ENCODE measurements around the gene TOMM7. TPM values are rescaled to one million over a fixed set of nuclear protein-coding genes. Genes with fewer than 3 reads are reported as not detected.
A peak's percentile ranks its signal among the peaks of the same experiment; 100 is the strongest.

TOMM7 gene
- total RNA-seq, 1 donor from 2014 or later, result 324 TPM

- POLR2A ChIA-PET, result interaction anchor here (0.7 to 1.0 kb wide), 2 partner anchors 28 to 49 kb away, joined by 3 to 4 read pairs; no protein-coding TSS in a partner anchor
- Mint-ChIP-seq H3K4me1 (peaks cover 36% of the 10 kb centered on the region), H3K4me3 (peak overlapping the region; percentile 99), H3K27me3 (peaks cover 11% of the 10 kb centered on the region), H3K36me3 (ENCODE audit: low read depth) (peaks cover 20% of the 10 kb centered on the region), H3K9me3 (no peaks in the 10 kb centered on the region), H3K27ac (peak overlapping the region; percentile 91)
- CTCF ChIA-PET, result interaction anchor here (2.6 to 3.0 kb wide), 2 partner anchors 40 to 232 kb away, joined by 7 to 9 read pairs; no protein-coding TSS in a partner anchor
- TF ChIP-seq CTCF (IDR thresholded peaks at IDR 0.05), result no peak
- DNase-seq (no peak), ATAC-seq (ENCODE audit: low read depth) (peak; percentile 3)
- intact Hi-C loops (cut with micrococcal nuclease), result loop anchor here (2.0 to 5.0 kb wide), 3 partner anchors 192 to 476 kb away; partner anchors contain the start of genes HYCC1, MALSU1 and NUP42
Measured at GRCh38 chr7:22823142-22823497, 471 bp upstream of the TOMM7 start.

- DNase-seq (no peak), ATAC-seq (ENCODE audit: low read depth) (no peak)
- H3K36me3 Mint-ChIP-seq (ENCODE audit: low read depth), result peaks cover 31% of the 10 kb centered on the region
- peak overlapping the region; percentile 99 for H3K4me3 Mint-ChIP-seq
- H3K27ac Mint-ChIP-seq, result peak overlapping the region; percentile 91
- peaks cover 39% of the 10 kb centered on the region for H3K4me1 Mint-ChIP-seq
- intact Hi-C loops (cut with micrococcal nuclease), result loop anchor here (1.0 to 5.0 kb wide), 6 partner anchors 32 to 477 kb away; partner anchors contain the start of genes HYCC1, KLHL7, MALSU1 and NUP42
- peaks cover 11% of the 10 kb centered on the region for H3K27me3 Mint-ChIP-seq
- TF ChIP-seq CTCF (IDR thresholded peaks at IDR 0.05), result no peak
- CTCF ChIA-PET, result interaction anchor here (0.7 to 1.7 kb wide), 2 partner anchors 233 to 237 kb away, joined by 3 to 6 read pairs; no protein-coding TSS in a partner anchor
- POLR2A ChIA-PET, result interaction anchor here (0.6 to 1.0 kb wide), 3 partner anchors 10 to 83 kb away, joined by 4 to 5 read pairs (median 5); no protein-coding TSS in a partner anchor
- H3K9me3 Mint-ChIP-seq, result no peaks in the 10 kb centered on the region
Measured at GRCh38 chr7:22821702-22822485, 755 bp downstream of the TOMM7 start.

- Mint-ChIP-seq H3K9me3 (no peaks in the 10 kb centered on the region), H3K36me3 (ENCODE audit: low read depth) (peaks cover 52% of the 10 kb centered on the region), H3K27ac (no peak overlapping the region), H3K27me3 (peaks cover 7% of the 10 kb centered on the region), H3K4me1 (peaks cover 43% of the 10 kb centered on the region), H3K4me3 (no peak overlapping the region)
- ChIA-PET CTCF (no interaction called here), POLR2A (interaction anchor here (0.6 kb wide), 1 partner anchor 280 kb away, joined by 4 read pairs; no protein-coding TSS in a partner anchor)
- no peak for ATAC-seq (ENCODE audit: low read depth)
- no peak for DNase-seq
- no peak for TF ChIP-seq CTCF (IDR thresholded peaks at IDR 0.05)
- intact Hi-C loops (cut with micrococcal nuclease), result no loop called here
Measured at GRCh38 chr7:22819476-22819875, 3.2 kb downstream of the TOMM7 start.

GRCh38 chr7:22814261-22815208, 8.1 kb downstream of the TOMM7 start:
- ATAC-seq (ENCODE audit: low read depth) (no peak), DNase-seq (no peak)
- no peak for TF ChIP-seq CTCF (IDR thresholded peaks at IDR 0.05)
- H3K27me3 Mint-ChIP-seq, result no peaks in the 10 kb centered on the region
- H3K4me3 Mint-ChIP-seq, result no peak overlapping the region
- POLR2A ChIA-PET, result no interaction called here
- intact Hi-C loops (cut with micrococcal nuclease), result no loop called here
- no peak overlapping the region for H3K27ac Mint-ChIP-seq
- peaks cover 72% of the 10 kb centered on the region for H3K36me3 Mint-ChIP-seq (ENCODE audit: low read depth)
- peaks cover 12% of the 10 kb centered on the region for H3K4me1 Mint-ChIP-seq
- no peaks in the 10 kb centered on the region for H3K9me3 Mint-ChIP-seq
- CTCF ChIA-PET, result no interaction called here
